ENCODE data around the gene SPHK1. TPM values are rescaled to one million over a fixed set of nuclear protein-coding genes. Genes with fewer than 3 reads are reported as not detected.

The SPHK1 gene
- total RNA-seq, 4 donors from 2014 or later, result 9.7 to 35.6 (median 18.3) TPM

DNA sequence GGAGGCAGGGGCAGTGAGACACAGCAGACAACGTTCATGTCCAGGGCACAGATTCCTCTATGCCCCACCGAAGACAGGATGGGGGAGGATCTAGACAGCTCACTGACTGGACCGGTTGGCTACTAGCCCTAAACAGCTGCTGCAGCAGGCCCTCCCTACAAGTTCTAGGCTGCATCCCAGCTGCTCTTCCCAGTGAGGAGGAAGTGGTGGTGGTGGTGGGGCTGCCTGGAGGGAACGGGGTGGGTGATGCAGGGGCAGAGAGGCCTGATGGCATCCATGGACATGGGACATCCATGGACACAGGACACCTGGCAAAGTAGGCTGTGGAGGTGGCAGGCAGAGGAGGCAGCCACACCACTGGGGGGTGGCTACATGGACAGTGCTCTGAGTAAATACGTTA, 18.3 kb downstream of the SPHK1 start:
- intact Hi-C loops (cut with DNase I; ENCODE audit: low total_unique reads), result no loop called here
- no peak overlapping the region for H3K4me3 ChIP-seq (ENCODE audit: low read depth, poor library complexity, severe bottlenecking)
- 79 to 80% methylated on average over 5 of the region's 5 CpGs for WGBS, 2 donors
- TF ChIP-seq, protein P1, sequence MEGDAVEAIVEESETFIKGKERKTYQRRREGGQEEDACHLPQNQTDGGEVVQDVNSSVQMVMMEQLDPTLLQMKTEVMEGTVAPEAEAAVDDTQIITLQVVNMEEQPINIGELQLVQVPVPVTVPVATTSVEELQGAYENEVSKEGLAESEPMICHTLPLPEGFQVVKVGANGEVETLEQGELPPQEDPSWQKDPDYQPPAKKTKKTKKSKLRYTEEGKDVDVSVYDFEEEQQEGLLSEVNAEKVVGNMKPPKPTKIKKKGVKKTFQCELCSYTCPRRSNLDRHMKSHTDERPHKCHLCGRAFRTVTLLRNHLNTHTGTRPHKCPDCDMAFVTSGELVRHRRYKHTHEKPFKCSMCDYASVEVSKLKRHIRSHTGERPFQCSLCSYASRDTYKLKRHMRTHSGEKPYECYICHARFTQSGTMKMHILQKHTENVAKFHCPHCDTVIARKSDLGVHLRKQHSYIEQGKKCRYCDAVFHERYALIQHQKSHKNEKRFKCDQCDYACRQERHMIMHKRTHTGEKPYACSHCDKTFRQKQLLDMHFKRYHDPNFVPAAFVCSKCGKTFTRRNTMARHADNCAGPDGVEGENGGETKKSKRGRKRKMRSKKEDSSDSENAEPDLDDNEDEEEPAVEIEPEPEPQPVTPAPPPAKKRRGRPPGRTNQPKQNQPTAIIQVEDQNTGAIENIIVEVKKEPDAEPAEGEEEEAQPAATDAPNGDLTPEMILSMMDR (IDR thresholded peaks at IDR 0.05), result no peak
- no peak for TF ChIP-seq POLR2A (IDR thresholded peaks at IDR 0.05)
- no peak for DNase-seq (ENCODE audit: low spot score in 2 of 2)

DNA sequence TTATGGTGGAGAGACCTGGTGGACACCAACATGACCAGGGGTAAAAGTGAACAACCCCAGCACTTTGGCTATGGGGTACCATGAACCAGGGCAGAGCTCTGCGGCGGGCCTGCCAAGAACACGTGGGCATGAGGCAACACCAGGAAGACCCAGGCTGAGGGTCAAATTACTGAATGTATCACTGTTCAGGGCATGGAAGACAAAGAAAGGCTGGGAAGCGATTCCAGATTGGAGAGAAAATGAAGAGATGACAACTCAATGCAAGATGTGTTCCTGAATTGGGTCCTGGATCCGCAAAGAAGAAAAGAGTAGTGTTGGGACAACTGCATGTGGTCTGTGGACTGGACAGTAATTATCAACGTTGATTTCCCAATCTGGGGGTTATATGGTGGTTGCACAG, 19.8 kb downstream of the SPHK1 start:
- no peak for DNase-seq (ENCODE audit: low spot score in 2 of 2)
- intact Hi-C loops (cut with DNase I; ENCODE audit: low total_unique reads), result no loop called here
- no peak overlapping the region for H3K4me3 ChIP-seq (ENCODE audit: low read depth, poor library complexity, severe bottlenecking)
- 86 to 91% methylated on average over 6 of the region's 6 CpGs for WGBS, 2 donors
- no peak for TF ChIP-seq POLR2A (IDR thresholded peaks at IDR 0.05)
- TF ChIP-seq, protein P1 (IDR thresholded peaks at IDR 0.05), result no peak

DNA sequence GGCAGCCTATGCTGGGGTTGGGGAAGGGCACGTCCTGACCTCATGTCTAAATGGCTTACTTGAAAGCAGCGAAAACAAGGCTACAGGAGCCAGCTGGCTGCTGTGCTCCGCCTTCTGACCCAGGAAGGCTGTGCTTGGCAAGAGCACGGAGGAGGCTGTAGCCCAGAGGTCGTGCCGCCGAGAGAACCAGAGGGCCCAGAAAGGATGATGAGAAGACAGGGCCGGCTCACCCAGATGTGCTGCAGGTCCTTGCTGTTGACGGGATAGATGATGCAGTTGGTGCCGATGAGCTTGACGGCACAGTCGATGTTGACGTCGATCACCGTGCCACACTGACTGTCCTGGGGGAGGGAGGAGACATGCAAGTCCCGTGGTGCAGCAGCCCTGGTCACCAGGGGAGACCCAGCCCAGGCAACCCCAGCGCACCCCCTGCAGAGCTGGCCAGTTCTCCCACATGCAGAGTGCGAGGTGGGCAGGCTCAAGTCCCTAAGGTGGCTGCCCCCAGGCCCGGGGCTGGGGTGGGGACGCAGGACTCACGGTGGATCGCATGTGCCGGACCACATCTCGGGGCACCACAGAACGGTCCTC, 20.7 kb downstream of the SPHK1 start:
- no peak for DNase-seq (ENCODE audit: low spot score in 2 of 2)
- intact Hi-C loops (cut with DNase I; ENCODE audit: low total_unique reads), result loop anchor here (5.0 kb wide), 1 partner anchor 102 kb away; no protein-coding TSS in a partner anchor
- TF ChIP-seq, protein P1 (IDR thresholded peaks at IDR 0.05), result no peak
- 91% methylated on average over 19 to 24 of the region's 25 CpGs for WGBS, 2 donors
- H3K4me3 ChIP-seq (ENCODE audit: low read depth, poor library complexity, severe bottlenecking), result no peak overlapping the region

DNA sequence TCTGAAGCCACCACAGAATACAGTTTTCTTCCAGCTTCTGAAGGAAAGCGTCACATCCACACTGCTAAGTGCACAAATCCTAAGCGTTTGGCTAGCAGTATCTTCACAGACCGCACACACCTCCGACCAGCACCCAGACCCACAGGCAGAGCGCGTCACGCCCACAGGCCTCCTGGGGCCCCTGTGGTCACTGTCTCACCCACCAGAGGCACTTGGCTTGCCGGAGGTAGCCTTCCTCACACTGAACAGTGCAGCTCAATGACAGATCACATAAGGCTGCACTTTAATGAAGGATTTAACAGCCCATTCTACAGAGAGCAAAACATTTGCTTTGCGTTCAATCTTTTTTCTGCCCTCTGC, 21.2 kb downstream of the SPHK1 start:
- DNase-seq (ENCODE audit: low spot score in 2 of 2), result no peak
- 90 to 91% methylated on average over 9 of the region's 9 CpGs for WGBS, 2 donors
- H3K4me3 ChIP-seq (ENCODE audit: low read depth, poor library complexity, severe bottlenecking), result no peak overlapping the region
- TF ChIP-seq, protein P1 (IDR thresholded peaks at IDR 0.05), result no peak
- TF ChIP-seq POLR2A (IDR thresholded peaks at IDR 0.05), result no peak
- intact Hi-C loops (cut with DNase I; ENCODE audit: low total_unique reads), result loop anchor here (5.0 kb wide), 1 partner anchor 102 kb away; no protein-coding TSS in a partner anchor

DNA sequence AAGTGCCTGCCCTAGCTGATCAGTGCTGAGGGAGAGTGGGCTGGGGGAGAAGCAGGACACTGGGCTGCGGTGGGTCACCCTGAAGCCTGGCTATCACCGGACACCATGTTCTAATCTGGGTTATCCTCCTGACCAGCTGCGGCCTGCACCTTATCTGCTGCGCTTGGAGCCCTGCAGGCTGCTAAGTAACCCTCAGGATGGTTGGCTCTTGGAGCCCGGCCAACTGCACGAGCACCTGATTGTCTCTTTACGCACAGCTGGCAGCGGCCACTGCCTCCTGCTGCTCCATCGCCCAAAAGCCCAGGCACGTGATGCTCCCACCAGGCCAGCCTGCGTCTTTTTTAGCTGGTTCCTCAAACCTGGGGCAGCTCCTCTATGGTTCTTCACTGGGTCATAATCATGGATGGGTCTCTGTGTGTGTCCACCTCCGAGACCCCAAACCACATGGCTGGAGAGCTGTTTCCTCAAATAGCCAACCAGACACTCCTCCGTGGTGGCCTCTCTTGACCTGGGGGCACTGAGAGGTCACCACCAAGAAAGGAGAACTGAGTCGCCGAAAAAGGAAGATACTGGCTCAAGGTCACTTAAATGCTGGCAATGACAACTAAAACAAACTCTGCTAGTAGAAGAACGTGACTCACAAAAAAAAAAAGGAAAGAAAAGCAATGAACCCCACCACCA, 21.7 kb downstream of the SPHK1 start:
- DNase-seq (ENCODE audit: low spot score in 2 of 2), result no peak
- intact Hi-C loops (cut with DNase I; ENCODE audit: low total_unique reads), result loop anchor here (5.0 kb wide), 1 partner anchor 101 kb away; no protein-coding TSS in a partner anchor
- H3K4me3 ChIP-seq (ENCODE audit: low read depth, poor library complexity, severe bottlenecking), result no peak overlapping the region
- no peak for TF ChIP-seq POLR2A (IDR thresholded peaks at IDR 0.05)
- TF ChIP-seq, protein P1 (IDR thresholded peaks at IDR 0.05), result no peak
- whole genome bisulfite sequencing, 2 donors, result 72 to 78% methylated on average over 16 of the region's 16 CpGs

All from lower leg skin (tissue), 4 donors.